GM21737 (cell line): ENCODE results near the gene DLGAP1.

Experiments
- ATAC-seq: cut with Tn5 transposase; IDR thresholded peaks from one replicate; pipeline ENCODE4 v1.9.1; 2021; ENCODE audit warnings: mild to moderate bottlenecking, moderate library complexity; ENCODE audit not compliant: unreplicated experiment

Gene DLGAP1

DNA sequence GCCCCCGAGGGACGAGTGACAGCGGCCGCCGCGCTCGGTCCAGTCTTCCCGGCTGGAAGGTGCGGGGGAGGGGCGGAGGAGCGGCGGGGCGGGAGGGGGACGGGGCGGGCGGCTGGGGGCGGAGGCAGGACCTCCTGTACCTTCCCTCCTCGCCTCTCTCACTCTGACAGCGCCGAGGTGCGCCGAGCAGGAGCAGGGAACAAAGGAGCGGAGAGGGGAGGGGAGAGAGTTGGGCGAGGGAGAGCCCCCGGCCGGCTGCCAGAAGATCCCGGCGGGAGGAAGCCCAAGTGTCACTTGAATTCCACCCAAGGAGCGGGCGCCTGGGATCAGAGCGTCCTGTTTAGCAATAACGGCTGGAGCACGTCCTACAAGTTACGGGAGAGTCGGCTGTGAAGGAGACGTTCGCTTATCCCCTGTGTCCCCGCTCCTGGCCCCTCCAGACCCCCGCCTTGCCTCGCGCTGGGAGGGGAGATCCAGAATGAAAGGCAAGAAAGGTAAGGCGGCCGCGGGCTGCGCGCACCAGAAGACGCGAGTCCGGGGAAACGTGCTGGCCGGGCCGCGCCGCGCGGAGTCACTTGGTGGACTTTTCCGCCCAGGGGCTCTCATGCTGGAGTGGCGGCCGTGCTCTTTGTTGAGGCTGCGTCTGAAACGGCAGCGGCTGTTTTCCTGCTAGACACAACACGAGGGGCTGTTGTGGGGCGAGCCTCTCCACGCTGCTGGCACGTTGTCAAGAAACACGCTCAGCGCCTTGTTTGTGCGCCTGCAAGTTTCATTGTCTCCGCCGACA is 1004.9 kb downstream of the DLGAP1 start, which contains the start of gene TGIF1:
TGIF1 (plus strand) TSS at position 161 of the 787 bp plus-strand sequence; CDS start at position 479, 318 bp downstream.
- no peak for ATAC-seq

GRCh38 chr18:3449512-3450011 is 1005.5 kb downstream of the DLGAP1 start:
- ATAC-seq, result no peak

GRCh38 chr18:3448838-3449511 is 1006.1 kb downstream of the DLGAP1 start:
- peak; percentile 44 for ATAC-seq

DNA sequence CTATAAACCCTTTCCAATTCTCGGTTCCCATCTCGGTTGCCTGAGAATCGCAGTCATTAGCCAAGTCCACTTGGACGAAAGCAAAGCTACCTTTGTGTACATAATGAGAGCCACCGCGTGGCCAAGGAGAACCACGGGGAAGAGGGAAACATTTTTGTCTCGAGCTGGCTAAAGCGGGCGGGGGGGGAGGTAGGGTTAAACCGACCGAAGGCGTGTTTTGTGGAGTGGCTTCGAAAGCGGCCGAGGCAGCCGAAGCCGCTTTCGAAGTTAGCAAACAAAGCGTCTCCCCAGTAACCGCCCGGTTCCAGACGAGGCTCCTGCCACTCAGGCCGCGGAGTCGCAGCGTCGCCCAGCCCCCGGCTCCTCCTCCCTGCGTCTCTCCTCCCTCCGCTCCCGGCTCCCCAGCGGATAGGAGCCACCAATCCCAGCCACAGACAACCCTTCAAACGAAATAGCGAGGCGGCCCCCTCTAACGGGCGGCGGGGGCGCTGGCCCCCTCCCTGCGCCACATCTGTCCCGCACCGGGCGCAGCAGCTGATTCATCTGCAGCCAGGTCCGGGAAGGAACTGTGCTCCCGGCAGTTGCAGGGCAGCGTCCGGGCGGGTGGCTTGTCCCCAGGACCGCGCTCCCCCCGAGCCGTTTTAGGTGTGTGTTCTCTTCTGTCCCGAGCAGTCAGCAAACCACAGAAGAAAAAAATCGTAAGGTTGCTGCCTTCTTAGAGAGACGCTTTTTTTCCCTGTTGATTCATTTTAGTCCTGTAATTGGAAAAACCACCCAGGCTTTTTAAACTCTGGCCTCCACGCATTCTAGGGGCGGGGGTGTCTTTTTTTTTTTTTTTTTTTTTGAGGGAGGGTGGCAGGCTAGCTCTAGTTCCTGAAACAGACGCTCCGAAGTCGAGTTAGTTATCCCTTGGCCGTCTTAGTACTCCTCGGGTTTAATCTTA is 1006.9 kb downstream of the DLGAP1 start:
- peak; percentile 52 for ATAC-seq

- ATAC-seq, result no peak
Observed at GRCh38 chr18:3447068-3447894, 1007.8 kb downstream of the DLGAP1 start.
